Endothelial cell (in vitro differentiated cells): ENCODE results near the gene CD40. TPM values are rescaled to one million over a fixed set of nuclear protein-coding genes. Genes with fewer than 3 reads are reported as not detected.

Source experiments
- DNase-seq: peaks from one replicate; pipeline ENCODE4 v3.0.0; 2021; ENCODE audit warnings: low spot score
- H3K27ac Mint-ChIP-seq: one replicate; pipeline ENCODE4 v1.8.0; 2021; ENCODE audit warnings: mixed read lengths, inconsistent platforms; ENCODE audit not compliant: unreplicated experiment
- H3K27me3 Mint-ChIP-seq: one replicate; pipeline ENCODE4 v1.8.0; 2021; ENCODE audit warnings: mild to moderate bottlenecking, moderate library complexity, mixed read lengths, inconsistent platforms; ENCODE audit not compliant: unreplicated experiment
- H3K36me3 Mint-ChIP-seq: one replicate; pipeline ENCODE4 v1.8.0; 2021; ENCODE audit warnings: mild to moderate bottlenecking, low read depth, mixed read lengths, inconsistent platforms; ENCODE audit not compliant: unreplicated experiment
- H3K4me1 Mint-ChIP-seq: one replicate; pipeline ENCODE4 v1.8.0; 2021; ENCODE audit warnings: mild to moderate bottlenecking, mixed read lengths, inconsistent platforms; ENCODE audit not compliant: unreplicated experiment
- H3K4me3 Mint-ChIP-seq: one replicate; pipeline ENCODE4 v1.8.0; 2021; ENCODE audit warnings: mild to moderate bottlenecking, mixed read lengths, inconsistent platforms; ENCODE audit not compliant: unreplicated experiment
- H3K9me3 Mint-ChIP-seq: one replicate; pipeline ENCODE4 v1.8.0; 2021; ENCODE audit warnings: mixed read lengths, inconsistent platforms; ENCODE audit not compliant: unreplicated experiment
- CTCF ChIP-seq: fragments of 200-600 bp; sonication (generic); IDR thresholded peaks from one replicate; pipeline ENCODE4 v1.5.0; 2021; ENCODE audit warnings: antibody characterized with exemption; ENCODE audit not compliant: unreplicated experiment
- total RNA-seq: library from RNA; stranded (reverse); fragmentation: NEBNext Ultra II Directional; extraction: Animal tissue kit (Norgen Biotek cat#: 25700); gene quantifications from one replicate; pipeline ENCODE4 v1.2.1, GENCODE V29; 2021; ENCODE audit not compliant: unreplicated experiment

Gene CD40
- total RNA-seq, 1 donor from 2014 or later = 69.4 TPM

- Mint-ChIP-seq H3K9me3 (no peaks in the 10 kb centered on the region), H3K4me1 (no peaks in the 10 kb centered on the region), H3K27ac (no peak overlapping the region), H3K36me3 (no peaks in the 10 kb centered on the region), H3K4me3 (no peak overlapping the region), H3K27me3 (peaks cover 2% of the 10 kb centered on the region)
- no peak for TF ChIP-seq CTCF
- no peak for DNase-seq
Measured at GRCh38 chr20:46148313-46149208, 30.4 kb downstream of the CD40 start.

GRCh38 chr20:46150943-46151342 lies 32.8 kb downstream of the CD40 start:
- Mint-ChIP-seq H3K27ac (no peak overlapping the region), H3K9me3 (no peaks in the 10 kb centered on the region), H3K4me1 (peaks cover 10% of the 10 kb centered on the region), H3K36me3 (no peaks in the 10 kb centered on the region), H3K4me3 (no peak overlapping the region), H3K27me3 (no peaks in the 10 kb centered on the region)
- TF ChIP-seq CTCF = no peak
- DNase-seq = no peak

GRCh38 chr20:46151936-46152335 lies 33.8 kb downstream of the CD40 start:
- H3K9me3 Mint-ChIP-seq = no peaks in the 10 kb centered on the region
- H3K4me1 Mint-ChIP-seq = peaks cover 10% of the 10 kb centered on the region
- no peaks in the 10 kb centered on the region for H3K27me3 Mint-ChIP-seq
- no peak overlapping the region for H3K4me3 Mint-ChIP-seq
- H3K36me3 Mint-ChIP-seq = no peaks in the 10 kb centered on the region
- H3K27ac Mint-ChIP-seq = no peak overlapping the region
- peak; percentile 68 for TF ChIP-seq CTCF
- DNase-seq = peak; percentile 48

GRCh38 chr20:46152824-46153586 lies 34.9 kb downstream of the CD40 start:
- peaks cover 13% of the 10 kb centered on the region for H3K4me1 Mint-ChIP-seq
- DNase-seq = no peak
- no peaks in the 10 kb centered on the region for H3K9me3 Mint-ChIP-seq
- no peaks in the 10 kb centered on the region for H3K36me3 Mint-ChIP-seq
- H3K27me3 Mint-ChIP-seq = no peaks in the 10 kb centered on the region
- TF ChIP-seq CTCF = no peak
- no peak overlapping the region for H3K4me3 Mint-ChIP-seq
- no peak overlapping the region for H3K27ac Mint-ChIP-seq

- H3K27me3 Mint-ChIP-seq = peaks cover 2% of the 10 kb centered on the region
- no peak overlapping the region for H3K27ac Mint-ChIP-seq
- peaks cover 17% of the 10 kb centered on the region for H3K4me1 Mint-ChIP-seq
- TF ChIP-seq CTCF = no peak
- DNase-seq = no peak
- no peaks in the 10 kb centered on the region for H3K36me3 Mint-ChIP-seq
- H3K4me3 Mint-ChIP-seq = no peak overlapping the region
- no peaks in the 10 kb centered on the region for H3K9me3 Mint-ChIP-seq
Measured at GRCh38 chr20:46154305-46154704, 36.2 kb downstream of the CD40 start.
